ENCODE results near the gene THAP2. TPM values are rescaled to one million over a fixed set of nuclear protein-coding genes. Genes with fewer than 3 reads are reported as not detected.
"Not testable (repeated sequence)": the region's sequence is repeated elsewhere in the genome, so short reads cannot be mapped to it uniquely, and the experiment has no call there.

THAP2 gene
- total and polyA plus RNA-seq, 2 donors = 3.1 to 15.9 TPM

- Histone ChIP-seq H3K4me3 (ENCODE audit: low read depth, low read length) (no peak overlapping the region), H3K27ac (ENCODE audit: low read depth) (no peak overlapping the region), H3K36me3 (ENCODE audit: insufficient read depth) (peaks cover 5% of the 10 kb centered on the region), H3K4me1 (ENCODE audit: insufficient read depth) (no peaks in the 10 kb centered on the region)
- 98% methylated on average over 1 of the region's 1 CpG for WGBS
- no peak for DNase-seq (ENCODE audit: extremely low spot score)
Measured at GRCh38 chr12:71695782-71696181, 31.7 kb downstream of the THAP2 start.

GRCh38 chr12:71702181-71702580 is 38.1 kb downstream of the THAP2 start:
- H3K27ac ChIP-seq (ENCODE audit: low read depth); H3K36me3 ChIP-seq (ENCODE audit: insufficient read depth); H3K4me1 ChIP-seq (ENCODE audit: insufficient read depth); H3K4me3 ChIP-seq (ENCODE audit: low read depth, low read length); DNase-seq (ENCODE audit: extremely low spot score): not testable (repeated sequence)
- 92% methylated on average over 8 of the region's 8 CpGs for WGBS

- Histone ChIP-seq H3K4me1 (ENCODE audit: insufficient read depth) (no peaks in the 10 kb centered on the region), H3K4me3 (ENCODE audit: low read depth, low read length) (no peak overlapping the region), H3K27ac (ENCODE audit: low read depth) (no peak overlapping the region), H3K36me3 (ENCODE audit: insufficient read depth) (peaks cover 2% of the 10 kb centered on the region)
- no peak for DNase-seq (ENCODE audit: extremely low spot score)
- 99% methylated on average over 5 of the region's 5 CpGs for WGBS
Measured at GRCh38 chr12:71702590-71702989, 38.5 kb downstream of the THAP2 start.

DNA sequence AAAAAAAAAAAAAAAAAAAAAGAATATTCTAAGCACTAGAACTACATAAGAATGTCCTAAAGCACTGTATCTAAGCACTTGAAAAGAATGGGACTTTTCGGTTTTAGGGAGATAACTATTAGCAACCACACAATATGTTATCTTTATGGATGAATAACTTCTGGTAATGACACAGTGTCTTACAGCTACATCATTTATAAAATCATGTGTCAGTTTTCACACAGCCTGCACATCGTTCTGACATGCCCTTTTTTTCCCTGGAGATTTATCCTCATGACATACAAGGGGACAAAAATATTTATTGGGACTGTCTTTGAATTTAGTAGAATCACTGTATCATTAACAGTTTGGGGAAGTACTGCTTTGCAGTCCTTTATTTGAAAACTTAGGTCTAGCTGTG is 39.1 kb downstream of the THAP2 start:
- Histone ChIP-seq H3K27ac (ENCODE audit: low read depth) (no peak overlapping the region), H3K4me3 (ENCODE audit: low read depth, low read length) (no peak overlapping the region), H3K4me1 (ENCODE audit: insufficient read depth) (no peaks in the 10 kb centered on the region), H3K36me3 (ENCODE audit: insufficient read depth) (peaks cover 2% of the 10 kb centered on the region)
- no peak for DNase-seq (ENCODE audit: extremely low spot score)
- 77% methylated on average over 2 of the region's 2 CpGs for WGBS

DNA sequence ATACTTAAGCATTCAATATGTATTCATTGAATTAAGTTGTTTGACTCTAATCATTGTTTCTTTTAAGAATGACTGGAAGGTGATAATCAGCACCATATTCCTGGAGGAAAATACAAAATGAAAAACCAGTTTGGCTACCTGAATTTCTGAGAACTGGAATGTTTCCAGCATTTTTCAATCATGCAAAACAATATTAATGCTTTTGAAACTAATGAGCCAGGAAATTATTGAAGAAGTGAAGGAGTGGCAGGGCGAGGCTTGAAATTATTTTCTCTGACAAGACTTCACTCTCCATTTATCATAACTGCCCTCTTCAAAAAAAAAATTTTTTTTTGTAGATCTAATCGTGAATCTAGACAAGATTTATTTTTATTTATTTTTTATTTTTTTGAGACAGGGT is 40.8 kb downstream of the THAP2 start:
- Histone ChIP-seq H3K4me1 (ENCODE audit: insufficient read depth) (no peaks in the 10 kb centered on the region), H3K36me3 (ENCODE audit: insufficient read depth) (no peaks in the 10 kb centered on the region), H3K27ac (ENCODE audit: low read depth) (no peak overlapping the region), H3K4me3 (ENCODE audit: low read depth, low read length) (no peak overlapping the region)
- WGBS = 78% methylated on average over 2 of the region's 2 CpGs
- no peak for DNase-seq (ENCODE audit: extremely low spot score)

- DNase-seq (ENCODE audit: extremely low spot score) = no peak
- H3K27ac ChIP-seq (ENCODE audit: low read depth) = no peak overlapping the region
- no peaks in the 10 kb centered on the region for H3K4me1 ChIP-seq (ENCODE audit: insufficient read depth)
- H3K4me3 ChIP-seq (ENCODE audit: low read depth, low read length) = no peak overlapping the region
- WGBS = 97% methylated on average over 1 of the region's 1 CpG
- no peaks in the 10 kb centered on the region for H3K36me3 ChIP-seq (ENCODE audit: insufficient read depth)
Measured at GRCh38 chr12:71708658-71709057, 44.6 kb downstream of the THAP2 start.

GRCh38 chr12:71710276-71711125 is 46.4 kb downstream of the THAP2 start:
- Histone ChIP-seq H3K27ac (ENCODE audit: low read depth) (no peak overlapping the region), H3K36me3 (ENCODE audit: insufficient read depth) (no peaks in the 10 kb centered on the region), H3K4me1 (ENCODE audit: insufficient read depth) (no peaks in the 10 kb centered on the region), H3K4me3 (ENCODE audit: low read depth, low read length) (no peak overlapping the region)
- DNase-seq (ENCODE audit: extremely low spot score) = no peak
- WGBS = 89% methylated on average over 7 of the region's 7 CpGs

DNA sequence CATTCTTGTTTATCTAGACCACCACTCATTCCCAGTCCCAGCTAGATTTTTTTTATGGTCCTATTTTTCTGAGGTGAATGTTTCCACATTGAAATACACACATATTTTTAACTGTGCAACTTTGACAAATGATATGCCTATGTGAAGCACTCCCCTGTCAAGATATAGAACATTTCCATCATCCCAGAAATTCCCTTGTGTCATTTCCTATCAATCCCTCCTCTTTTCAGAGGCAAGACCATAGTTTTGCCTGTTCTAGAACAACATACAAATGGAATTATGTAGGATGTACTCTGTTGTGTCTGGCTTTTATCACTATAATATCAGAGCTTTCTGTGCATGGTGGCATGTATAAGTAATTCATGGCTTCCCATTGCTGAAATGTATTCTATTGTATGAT is 54.5 kb downstream of the THAP2 start:
- DNase-seq (ENCODE audit: extremely low spot score) = no peak
- Histone ChIP-seq H3K36me3 (ENCODE audit: insufficient read depth) (no peaks in the 10 kb centered on the region), H3K27ac (ENCODE audit: low read depth) (no peak overlapping the region), H3K4me3 (ENCODE audit: low read depth, low read length) (no peak overlapping the region), H3K4me1 (ENCODE audit: insufficient read depth) (no peaks in the 10 kb centered on the region)

DNA sequence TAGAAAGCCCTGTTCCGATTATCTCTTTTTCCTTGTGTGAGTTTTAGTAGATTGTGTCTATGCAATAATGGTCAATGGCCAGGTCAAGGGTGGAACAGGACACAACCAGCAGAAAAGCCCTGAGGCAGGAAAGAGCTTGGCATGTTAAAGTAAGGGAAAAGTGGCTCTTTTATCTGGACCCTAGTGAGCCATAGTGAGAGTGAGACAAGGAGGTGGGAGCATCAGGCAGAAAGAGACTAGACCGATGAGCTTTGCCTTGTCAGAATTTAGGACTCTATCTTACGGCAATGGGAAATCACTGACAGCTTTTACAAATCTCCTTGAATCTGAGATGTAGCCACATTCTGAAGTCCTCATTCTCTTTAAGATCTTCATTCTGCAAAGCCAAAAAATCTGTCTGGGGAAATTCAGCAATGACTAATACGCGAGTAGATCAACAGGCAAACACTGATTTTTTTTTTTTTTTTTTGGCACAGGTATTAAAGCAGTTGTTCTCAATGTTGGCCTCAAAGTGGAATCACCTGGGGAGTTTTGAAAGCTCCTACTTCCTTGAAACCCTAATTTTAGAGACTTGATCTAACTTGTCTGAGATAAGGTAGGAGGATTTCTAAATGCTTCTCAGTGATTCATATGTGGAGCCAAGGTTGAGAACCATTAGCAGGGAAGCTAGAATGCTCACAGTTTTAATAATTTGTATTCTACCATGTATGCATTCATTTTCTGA is 55.7 kb downstream of the THAP2 start:
- Histone ChIP-seq H3K4me1 (ENCODE audit: insufficient read depth) (no peaks in the 10 kb centered on the region), H3K27ac (ENCODE audit: low read depth) (no peak overlapping the region), H3K4me3 (ENCODE audit: low read depth, low read length) (no peak overlapping the region), H3K36me3 (ENCODE audit: insufficient read depth) (no peaks in the 10 kb centered on the region)
- peak; percentile 8 for DNase-seq (ENCODE audit: extremely low spot score)
- WGBS = 86% methylated on average over 5 of the region's 5 CpGs

GRCh38 chr12:71721783-71722505 is 57.8 kb downstream of the THAP2 start:
- H3K4me3 ChIP-seq (ENCODE audit: low read depth, low read length) = no peak overlapping the region
- no peak overlapping the region for H3K27ac ChIP-seq (ENCODE audit: low read depth)
- H3K36me3 ChIP-seq (ENCODE audit: insufficient read depth) = no peaks in the 10 kb centered on the region
- no peaks in the 10 kb centered on the region for H3K4me1 ChIP-seq (ENCODE audit: insufficient read depth)
- 90% methylated on average over 4 of the region's 4 CpGs for WGBS
- no peak for DNase-seq (ENCODE audit: extremely low spot score)

- Histone ChIP-seq H3K27ac (ENCODE audit: low read depth) (no peak overlapping the region), H3K4me3 (ENCODE audit: low read depth, low read length) (no peak overlapping the region), H3K36me3 (ENCODE audit: insufficient read depth) (no peaks in the 10 kb centered on the region), H3K4me1 (ENCODE audit: insufficient read depth) (no peaks in the 10 kb centered on the region)
- 72% methylated on average over 3 of the region's 3 CpGs for WGBS
- DNase-seq (ENCODE audit: extremely low spot score) = no peak
Measured at GRCh38 chr12:71725011-71725410, 60.9 kb downstream of the THAP2 start.

DNA sequence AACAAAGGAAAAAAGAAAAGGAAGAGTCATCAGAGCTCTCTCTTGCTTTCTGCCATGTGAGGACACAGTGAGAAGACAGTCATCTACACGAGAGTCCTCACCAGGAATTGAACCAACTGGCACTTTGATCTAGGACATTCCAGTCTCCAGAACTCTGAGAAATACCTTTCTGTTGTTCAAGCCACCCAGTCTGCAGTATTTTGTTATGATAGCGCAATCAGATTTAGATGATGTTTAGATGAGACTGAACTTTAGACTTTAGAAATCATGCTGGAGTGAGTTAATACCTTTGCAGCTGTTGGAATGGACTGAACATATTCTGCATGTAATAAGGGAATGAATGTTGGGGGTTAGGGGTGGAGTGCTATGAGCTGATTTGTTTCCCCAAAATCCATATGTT is 62.4 kb downstream of the THAP2 start:
- Histone ChIP-seq H3K4me3 (ENCODE audit: low read depth, low read length) (no peak overlapping the region), H3K36me3 (ENCODE audit: insufficient read depth) (no peaks in the 10 kb centered on the region), H3K4me1 (ENCODE audit: insufficient read depth) (no peaks in the 10 kb centered on the region), H3K27ac (ENCODE audit: low read depth) (no peak overlapping the region)
- DNase-seq (ENCODE audit: extremely low spot score) = no peak
- 75% methylated on average over 2 of the region's 2 CpGs for WGBS

DNA sequence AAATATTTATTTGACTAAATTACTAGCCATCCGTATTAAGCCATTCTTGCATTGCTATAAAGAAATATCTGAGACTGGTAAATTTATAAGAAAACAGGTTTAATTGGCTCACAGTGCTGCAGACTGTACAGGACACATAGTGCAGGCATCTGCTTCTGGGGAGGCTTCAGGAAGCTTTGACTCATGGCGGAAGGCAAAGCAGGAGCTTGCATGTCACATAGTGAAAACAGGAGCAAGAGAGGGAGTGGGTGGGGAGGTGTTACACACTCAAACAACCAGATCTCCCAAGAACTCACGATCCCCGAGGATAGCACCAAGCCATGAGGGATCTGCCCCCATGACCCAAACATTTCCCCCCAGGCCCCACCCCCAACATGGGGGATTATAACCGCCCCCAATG is 63.9 kb downstream of the THAP2 start:
- no peaks in the 10 kb centered on the region for H3K4me1 ChIP-seq (ENCODE audit: insufficient read depth)
- H3K4me3 ChIP-seq (ENCODE audit: low read depth, low read length) = no peak overlapping the region
- WGBS = 71% methylated on average over 5 of the region's 5 CpGs
- H3K36me3 ChIP-seq (ENCODE audit: insufficient read depth) = no peaks in the 10 kb centered on the region
- H3K27ac ChIP-seq (ENCODE audit: low read depth) = no peak overlapping the region
- no peak for DNase-seq (ENCODE audit: extremely low spot score)
